ENCODE data around the gene ROR1. TPM values are rescaled to one million over a fixed set of nuclear protein-coding genes. Genes with fewer than 3 reads are reported as not detected.
"Not testable (repeated sequence)": the region's sequence is repeated elsewhere in the genome, so short reads cannot be mapped to it uniquely, and the experiment has no call there.

The ROR1 gene
- total RNA-seq, 2 donors from 2014 or later = 0.09 TPM; not detected in 1

DNA sequence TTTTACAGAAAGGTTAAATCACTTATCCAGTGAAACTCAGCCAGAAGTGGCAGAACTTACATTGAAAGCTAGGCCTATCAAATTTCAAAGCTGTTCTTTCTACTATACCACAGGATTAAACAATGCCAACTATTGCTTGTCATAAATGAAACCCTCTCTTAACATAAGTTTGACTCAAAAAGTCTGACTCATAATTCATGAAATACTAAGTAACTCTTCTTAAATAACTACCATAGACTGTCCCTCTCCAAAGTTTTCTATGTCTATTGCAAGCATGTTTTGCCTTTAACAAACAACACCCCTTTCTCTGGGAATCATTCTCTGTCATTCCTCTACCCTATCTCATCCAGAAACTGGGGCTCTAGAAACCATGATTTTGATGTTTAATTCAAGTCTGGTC is 320.1 kb downstream of the ROR1 start:
- Mint-ChIP-seq H3K36me3 (ENCODE audit: low read depth) (no peaks in the 10 kb centered on the region), H3K27me3 (peaks cover 5% of the 10 kb centered on the region)

DNA sequence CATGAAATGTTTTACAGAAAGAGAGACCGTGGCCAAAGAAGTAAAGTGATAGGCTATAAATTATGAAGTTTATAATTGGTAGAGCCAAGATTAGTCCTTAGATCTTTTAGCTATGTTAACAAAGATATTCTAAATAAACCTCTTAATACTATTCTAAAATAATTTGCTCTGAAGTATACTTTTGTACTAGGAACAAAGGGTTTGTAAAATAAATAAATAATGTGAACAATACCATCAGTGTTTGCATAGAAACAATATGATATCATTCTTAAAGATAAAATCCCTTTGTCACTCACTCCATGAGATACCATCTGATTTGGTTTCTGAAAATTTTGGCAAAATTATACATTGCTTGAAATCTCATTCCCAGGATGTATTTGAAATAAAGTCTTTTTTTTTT is 322.0 kb downstream of the ROR1 start:
- Mint-ChIP-seq H3K27ac (no peak overlapping the region), H3K27me3 (peaks cover 5% of the 10 kb centered on the region), H3K36me3 (ENCODE audit: low read depth) (no peaks in the 10 kb centered on the region), H3K4me3 (no peak overlapping the region), H3K9me3 (no peaks in the 10 kb centered on the region), H3K4me1 (no peaks in the 10 kb centered on the region)
- ATAC-seq (replicated peaks) = no peak

More for the DNA sequence above, 320.1 kb downstream of the ROR1 start:
- no peak overlapping the region for H3K4me3 Mint-ChIP-seq
- no peak overlapping the region for H3K27ac Mint-ChIP-seq
- H3K9me3 Mint-ChIP-seq = no peaks in the 10 kb centered on the region
- no peaks in the 10 kb centered on the region for H3K4me1 Mint-ChIP-seq
- ATAC-seq (replicated peaks) = no peak

DNA sequence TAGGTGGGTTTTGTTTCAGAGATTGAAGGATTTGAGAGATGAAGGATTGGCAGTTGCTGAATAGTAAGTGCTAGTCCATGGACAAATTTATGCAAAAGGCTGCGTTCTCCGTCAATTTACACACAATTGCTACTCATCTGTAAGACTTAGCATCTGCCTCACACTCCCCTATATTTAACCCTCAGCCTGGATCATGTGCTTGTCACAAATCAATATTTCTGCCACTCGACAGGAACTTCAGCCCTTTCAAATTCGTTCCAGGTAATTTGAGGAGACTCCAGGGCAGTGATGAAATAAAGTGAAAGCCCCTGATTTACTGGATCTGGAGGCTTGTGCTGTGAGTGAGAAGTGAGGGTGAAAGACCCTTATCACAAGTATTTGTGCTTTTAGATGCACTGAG is 324.0 kb downstream of the ROR1 start:
- Mint-ChIP-seq H3K27me3 (peaks cover 5% of the 10 kb centered on the region), H3K9me3 (no peaks in the 10 kb centered on the region), H3K4me1 (no peaks in the 10 kb centered on the region), H3K27ac (no peak overlapping the region), H3K4me3 (no peak overlapping the region), H3K36me3 (ENCODE audit: low read depth) (no peaks in the 10 kb centered on the region)
- no peak for ATAC-seq (replicated peaks)

GRCh38 chr1:64098436-64098835 is 324.6 kb downstream of the ROR1 start:
- no peaks in the 10 kb centered on the region for H3K9me3 Mint-ChIP-seq
- no peaks in the 10 kb centered on the region for H3K36me3 Mint-ChIP-seq (ENCODE audit: low read depth)
- no peak overlapping the region for H3K27ac Mint-ChIP-seq
- peaks cover 4% of the 10 kb centered on the region for H3K27me3 Mint-ChIP-seq
- no peaks in the 10 kb centered on the region for H3K4me1 Mint-ChIP-seq
- ATAC-seq (replicated peaks) = no peak
- H3K4me3 Mint-ChIP-seq = no peak overlapping the region

DNA sequence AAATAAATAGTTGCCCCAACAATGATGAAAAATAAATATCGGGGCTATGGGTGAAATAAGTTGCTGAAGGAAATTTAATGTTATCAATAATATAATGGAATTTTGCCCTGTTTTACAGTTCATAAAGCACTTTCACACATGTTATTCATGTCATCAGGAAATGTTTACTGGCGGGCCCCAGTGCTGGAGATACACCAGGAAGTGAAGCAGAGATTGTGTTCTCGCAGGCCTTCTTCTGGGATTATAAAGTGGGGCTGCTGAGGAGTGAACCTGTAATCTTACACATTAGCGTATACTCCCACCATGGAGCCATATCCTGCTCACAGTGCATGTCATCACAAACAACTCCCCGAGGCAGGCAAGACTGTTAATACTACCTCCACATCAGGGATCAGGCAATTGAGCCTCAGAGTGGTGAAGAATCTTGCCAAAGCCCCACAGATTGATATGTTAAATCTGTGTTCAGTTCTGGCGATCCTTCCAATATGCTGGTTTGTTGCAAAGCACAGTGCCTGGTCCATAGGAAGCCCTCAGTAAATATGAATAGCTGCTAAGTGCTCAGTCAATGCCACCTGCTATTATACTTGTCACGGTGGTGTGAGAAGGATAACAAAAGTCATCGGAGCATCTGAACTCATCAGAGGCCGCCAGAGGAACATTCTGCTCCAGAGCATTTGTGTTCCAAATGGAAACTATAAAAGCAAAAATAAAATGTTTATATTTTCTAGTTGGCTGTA is 325.2 kb downstream of the ROR1 start:
- ATAC-seq (replicated peaks) = no peak
- Mint-ChIP-seq H3K27ac (no peak overlapping the region), H3K4me3 (no peak overlapping the region), H3K9me3 (no peaks in the 10 kb centered on the region), H3K4me1 (no peaks in the 10 kb centered on the region), H3K36me3 (ENCODE audit: low read depth) (no peaks in the 10 kb centered on the region), H3K27me3 (no peaks in the 10 kb centered on the region)

- H3K36me3 Mint-ChIP-seq (ENCODE audit: low read depth) = no peaks in the 10 kb centered on the region
- no peaks in the 10 kb centered on the region for H3K4me1 Mint-ChIP-seq
- no peaks in the 10 kb centered on the region for H3K9me3 Mint-ChIP-seq
- no peak for ATAC-seq (replicated peaks)
- H3K27ac Mint-ChIP-seq = no peak overlapping the region
- H3K4me3 Mint-ChIP-seq = no peak overlapping the region
- no peaks in the 10 kb centered on the region for H3K27me3 Mint-ChIP-seq
These were observed 327.0 kb downstream of the ROR1 start for GRCh38 chr1:64100791-64101190.

GRCh38 chr1:64104585-64104984 is 330.8 kb downstream of the ROR1 start:
- H3K27me3 Mint-ChIP-seq = peaks cover 13% of the 10 kb centered on the region
- H3K4me3 Mint-ChIP-seq; H3K4me1 Mint-ChIP-seq; H3K27ac Mint-ChIP-seq; ATAC-seq (replicated peaks); H3K36me3 Mint-ChIP-seq (ENCODE audit: low read depth); H3K9me3 Mint-ChIP-seq: not testable (repeated sequence)

DNA sequence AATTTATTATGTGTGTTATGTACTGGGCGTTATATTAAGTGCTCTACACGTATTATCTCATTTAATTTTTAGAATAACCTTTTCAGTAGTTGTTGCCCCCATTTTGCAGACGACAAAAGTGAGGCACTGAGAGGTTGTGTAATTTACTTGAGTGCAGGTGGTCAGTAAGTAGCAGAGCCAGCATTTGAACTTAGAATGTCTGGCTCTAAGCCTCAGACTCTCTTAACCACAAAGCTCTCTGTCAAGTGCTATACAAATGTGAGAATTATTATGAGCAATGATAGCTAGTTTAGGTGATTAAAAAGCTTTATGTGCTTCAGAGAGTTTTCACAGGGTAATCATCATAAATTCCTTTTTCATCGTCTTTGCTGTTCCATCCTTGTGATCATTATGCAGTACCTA is 333.3 kb downstream of the ROR1 start:
- no peak for ATAC-seq (replicated peaks)
- Mint-ChIP-seq H3K4me1 (no peaks in the 10 kb centered on the region), H3K27ac (no peak overlapping the region), H3K4me3 (no peak overlapping the region), H3K9me3 (no peaks in the 10 kb centered on the region), H3K36me3 (ENCODE audit: low read depth) (no peaks in the 10 kb centered on the region), H3K27me3 (peaks cover 18% of the 10 kb centered on the region)

GRCh38 chr1:64107632-64108031 is 333.8 kb downstream of the ROR1 start:
- Mint-ChIP-seq H3K4me3 (no peak overlapping the region), H3K27ac (no peak overlapping the region), H3K36me3 (ENCODE audit: low read depth) (no peaks in the 10 kb centered on the region), H3K27me3 (peaks cover 20% of the 10 kb centered on the region), H3K4me1 (no peaks in the 10 kb centered on the region), H3K9me3 (no peaks in the 10 kb centered on the region)
- no peak for ATAC-seq (replicated peaks)

GRCh38 chr1:64110924-64111777 is 337.3 kb downstream of the ROR1 start:
- no peak for ATAC-seq (replicated peaks)
- Mint-ChIP-seq H3K4me3 (no peak overlapping the region), H3K4me1 (no peaks in the 10 kb centered on the region), H3K36me3 (ENCODE audit: low read depth) (no peaks in the 10 kb centered on the region), H3K27ac (no peak overlapping the region), H3K9me3 (no peaks in the 10 kb centered on the region), H3K27me3 (peaks cover 25% of the 10 kb centered on the region)

- H3K4me3 Mint-ChIP-seq = no peak overlapping the region
- no peak for ATAC-seq (replicated peaks)
- no peaks in the 10 kb centered on the region for H3K9me3 Mint-ChIP-seq
- peaks cover 20% of the 10 kb centered on the region for H3K27me3 Mint-ChIP-seq
- H3K27ac Mint-ChIP-seq = no peak overlapping the region
- H3K4me1 Mint-ChIP-seq = no peaks in the 10 kb centered on the region
- no peaks in the 10 kb centered on the region for H3K36me3 Mint-ChIP-seq (ENCODE audit: low read depth)
These were observed 338.0 kb downstream of the ROR1 start for GRCh38 chr1:64111787-64112186.

DNA sequence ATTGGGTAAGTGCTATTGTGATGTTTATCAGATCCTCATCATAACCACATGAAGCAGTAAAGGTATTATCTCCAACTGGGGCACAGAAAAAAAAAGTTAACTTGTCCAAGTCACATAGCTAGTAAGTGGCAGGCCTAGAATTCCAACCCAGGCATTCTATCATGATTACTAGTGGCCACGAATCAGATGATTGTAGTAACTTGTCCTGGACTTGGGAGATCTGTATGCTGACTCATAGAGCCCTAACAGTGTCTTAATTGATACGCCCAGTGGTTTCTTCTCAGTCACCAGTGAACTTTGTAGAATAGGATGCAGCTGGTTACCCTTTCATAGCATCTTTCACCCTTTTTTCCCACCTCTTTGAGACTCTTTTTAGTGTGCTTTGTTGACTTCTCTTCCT is 338.5 kb downstream of the ROR1 start:
- no peaks in the 10 kb centered on the region for H3K9me3 Mint-ChIP-seq
- H3K4me1 Mint-ChIP-seq = no peaks in the 10 kb centered on the region
- peaks cover 20% of the 10 kb centered on the region for H3K27me3 Mint-ChIP-seq
- no peak overlapping the region for H3K4me3 Mint-ChIP-seq
- H3K27ac Mint-ChIP-seq = no peak overlapping the region
- no peaks in the 10 kb centered on the region for H3K36me3 Mint-ChIP-seq (ENCODE audit: low read depth)
- ATAC-seq (replicated peaks) = no peak

DNA sequence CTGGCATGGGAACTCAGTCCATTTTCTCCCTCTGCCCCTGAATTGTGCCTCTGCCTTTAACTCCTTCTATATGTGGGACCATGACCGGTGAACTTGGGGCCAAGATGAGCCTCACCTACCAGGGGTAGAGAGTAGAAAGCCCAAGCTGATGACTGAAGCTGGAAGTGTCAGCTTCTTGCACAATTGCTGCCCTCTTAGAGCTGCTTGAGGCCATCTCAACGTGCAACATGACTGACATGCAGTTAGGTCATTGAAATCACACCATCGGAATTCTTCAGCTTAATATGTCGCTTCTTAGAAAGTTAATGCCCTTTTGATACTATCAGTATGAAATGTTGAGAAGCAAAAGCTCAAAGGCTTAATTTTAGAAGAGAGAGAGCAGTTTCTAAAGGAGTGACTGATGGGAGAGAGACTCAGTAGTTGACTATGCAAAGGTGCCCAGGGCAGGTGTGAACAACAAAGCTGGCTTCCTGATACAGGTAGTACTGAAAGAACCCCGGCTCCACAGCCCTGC is 340.3 kb downstream of the ROR1 start:
- H3K4me1 Mint-ChIP-seq = no peaks in the 10 kb centered on the region
- no peak overlapping the region for H3K27ac Mint-ChIP-seq
- H3K4me3 Mint-ChIP-seq = no peak overlapping the region
- H3K27me3 Mint-ChIP-seq = peaks cover 19% of the 10 kb centered on the region
- H3K36me3 Mint-ChIP-seq (ENCODE audit: low read depth) = no peaks in the 10 kb centered on the region
- H3K9me3 Mint-ChIP-seq = no peaks in the 10 kb centered on the region
- no peak for ATAC-seq (replicated peaks)

GRCh38 chr1:64116537-64116936 is 342.7 kb downstream of the ROR1 start:
- H3K4me1 Mint-ChIP-seq = no peaks in the 10 kb centered on the region
- no peak overlapping the region for H3K27ac Mint-ChIP-seq
- no peaks in the 10 kb centered on the region for H3K9me3 Mint-ChIP-seq
- no peaks in the 10 kb centered on the region for H3K36me3 Mint-ChIP-seq (ENCODE audit: low read depth)
- H3K4me3 Mint-ChIP-seq = no peak overlapping the region
- H3K27me3 Mint-ChIP-seq = peaks cover 16% of the 10 kb centered on the region
- no peak for ATAC-seq (replicated peaks)

DNA sequence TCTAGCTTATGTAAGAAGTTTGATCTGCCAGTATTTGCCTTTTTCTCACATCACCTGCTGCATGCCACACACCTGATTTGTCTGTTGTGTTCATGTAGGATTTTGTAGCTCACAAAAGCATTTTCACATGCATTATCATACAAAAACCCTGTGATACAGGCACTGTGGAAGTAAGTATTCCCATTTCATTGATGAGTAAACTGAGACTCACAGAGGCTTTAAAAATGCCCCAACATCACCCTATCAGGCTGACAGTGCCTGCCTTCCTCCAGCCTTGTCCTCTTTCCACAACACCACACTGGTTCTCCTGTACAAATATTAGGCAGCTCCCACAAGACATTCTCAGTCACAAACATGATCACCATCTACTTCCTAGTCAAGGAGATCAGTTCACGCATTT is 343.7 kb downstream of the ROR1 start:
- H3K4me3 Mint-ChIP-seq = no peak overlapping the region
- H3K9me3 Mint-ChIP-seq = no peaks in the 10 kb centered on the region
- no peak for ATAC-seq (replicated peaks)
- no peaks in the 10 kb centered on the region for H3K4me1 Mint-ChIP-seq
- peaks cover 16% of the 10 kb centered on the region for H3K27me3 Mint-ChIP-seq
- no peaks in the 10 kb centered on the region for H3K36me3 Mint-ChIP-seq (ENCODE audit: low read depth)
- H3K27ac Mint-ChIP-seq = no peak overlapping the region
